NCI-H345 treated with DMSO at 0.1 percent for 48 hours (cell line): ENCODE results near the gene LDB2.

Experiments used
- DNase-seq: peaks from one replicate; lab custom pipeline; 2025; ENCODE audit not compliant: unreplicated experiment; lab: John Stamatoyannopoulos, UW

Gene LDB2

DNA sequence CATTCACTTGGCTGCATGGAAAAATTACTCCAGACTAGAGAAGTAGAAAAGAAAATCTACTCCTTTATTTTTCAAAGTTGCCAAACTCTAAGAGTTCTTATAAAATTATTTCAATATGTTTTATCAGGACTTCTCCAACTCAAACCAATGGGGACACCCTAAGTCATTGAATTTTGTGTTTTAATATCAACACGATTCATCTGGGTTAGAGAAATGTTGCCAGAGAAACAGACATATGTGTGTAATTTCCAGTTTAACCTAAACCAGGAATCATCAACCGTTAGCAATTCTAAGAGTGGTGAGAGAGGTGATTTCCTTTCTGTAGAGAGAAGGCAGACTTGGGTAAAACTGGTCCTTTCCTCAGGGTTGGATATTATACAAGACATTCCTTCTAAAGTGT, 291.8 kb downstream of the LDB2 start:
- DNase-seq: no peak

DNA sequence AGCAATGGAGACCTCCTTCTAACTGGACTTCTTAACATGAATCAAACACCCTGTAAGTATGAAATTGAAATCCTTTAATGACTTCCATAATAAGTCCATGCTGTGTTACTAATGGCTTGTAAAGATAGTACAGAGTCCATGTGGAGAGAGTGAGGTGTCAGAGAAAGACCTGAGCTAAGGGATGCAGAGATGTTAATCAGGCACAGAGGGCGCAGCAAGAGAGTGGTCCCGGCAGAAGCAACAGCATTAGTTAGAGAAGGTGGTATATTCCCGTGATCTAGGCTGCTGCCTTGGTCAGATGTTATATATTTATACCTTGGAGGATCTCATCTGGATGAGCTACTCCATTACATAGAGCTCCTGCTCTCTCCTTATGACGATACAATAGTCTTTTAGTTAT, 295.3 kb downstream of the LDB2 start:
- DNase-seq: no peak

DNA sequence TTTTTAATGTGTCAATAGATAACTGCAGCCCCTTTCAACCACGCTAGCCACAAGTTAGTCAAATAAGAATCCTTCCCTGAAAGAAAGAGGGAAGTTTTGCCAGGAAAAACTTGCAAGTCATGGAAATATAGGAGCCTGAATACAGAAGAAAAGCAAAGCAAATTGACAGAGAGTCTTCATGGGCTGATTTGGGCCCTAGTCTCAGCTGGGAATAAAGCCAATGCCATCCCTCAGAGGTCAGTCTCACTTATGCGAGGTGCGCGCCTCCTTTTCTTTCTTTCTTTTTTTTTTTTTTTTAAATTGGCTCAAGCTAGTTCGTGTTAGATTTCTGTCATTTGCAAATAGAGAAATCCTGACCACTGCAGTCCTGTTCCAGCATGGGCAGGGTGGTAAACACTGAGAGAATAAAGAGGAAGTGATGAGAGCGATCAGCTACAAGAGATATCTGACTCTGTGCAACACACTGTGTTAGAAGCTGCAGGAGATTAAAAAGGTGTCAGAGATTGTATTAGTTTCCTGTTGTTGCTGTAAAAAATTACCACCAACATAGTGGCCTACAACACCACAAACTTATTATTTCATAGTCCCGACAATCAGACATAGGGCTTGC, 299.7 kb downstream of the LDB2 start:
- no peak for DNase-seq

DNA sequence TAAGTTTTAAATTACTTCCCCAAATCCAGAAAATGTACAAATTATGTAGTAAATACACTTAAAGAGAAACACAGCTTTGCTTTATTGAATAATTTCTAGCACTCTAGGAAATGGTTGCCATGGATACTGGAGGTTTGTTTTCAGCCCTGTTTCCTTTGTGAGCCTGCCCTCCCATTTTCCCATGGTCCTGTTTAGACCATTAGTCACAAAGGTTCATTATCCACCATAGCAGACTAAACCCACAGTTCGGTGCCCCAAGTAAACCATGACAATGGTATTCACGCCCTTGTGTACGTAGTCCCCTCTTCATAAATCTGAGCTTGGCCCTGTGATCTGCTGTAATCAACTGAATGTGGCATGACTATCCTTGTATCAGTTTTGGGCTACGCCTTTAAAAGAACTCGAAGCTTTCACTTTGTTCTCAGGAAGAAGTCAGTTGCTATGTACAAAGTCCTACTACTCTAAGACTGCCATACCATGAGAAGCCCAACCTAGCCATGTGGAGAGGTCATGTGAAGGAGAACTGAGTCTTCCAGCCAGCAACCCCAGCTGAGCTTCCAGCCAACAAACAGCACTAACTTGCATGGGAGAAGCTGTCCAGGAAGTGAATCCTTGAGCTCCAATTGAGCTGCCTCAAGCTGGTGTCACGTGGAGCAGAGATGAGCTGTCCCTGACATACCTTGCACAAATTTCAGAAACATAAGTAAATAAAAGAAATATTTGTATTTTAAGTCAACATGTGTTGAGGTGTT, 300.4 kb downstream of the LDB2 start:
- no peak for DNase-seq

DNA sequence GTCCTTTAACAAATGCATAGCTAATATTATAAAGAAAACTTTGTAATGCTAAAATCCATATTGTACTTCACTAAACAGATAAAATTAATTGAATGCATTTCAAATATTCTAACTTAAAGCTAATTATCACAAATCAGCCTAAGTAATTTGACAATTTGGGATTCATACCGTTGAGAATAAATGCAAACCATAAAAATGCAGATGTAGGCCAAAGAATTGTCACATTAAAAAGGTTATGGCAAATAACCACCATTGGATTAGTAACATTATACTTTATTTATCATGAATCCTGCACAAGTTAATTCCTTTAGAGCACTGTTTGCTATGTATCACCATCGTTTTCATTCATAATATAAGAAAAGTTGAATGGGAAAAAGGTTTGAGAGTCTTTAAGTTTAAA, 301.0 kb downstream of the LDB2 start:
- no peak for DNase-seq

DNA sequence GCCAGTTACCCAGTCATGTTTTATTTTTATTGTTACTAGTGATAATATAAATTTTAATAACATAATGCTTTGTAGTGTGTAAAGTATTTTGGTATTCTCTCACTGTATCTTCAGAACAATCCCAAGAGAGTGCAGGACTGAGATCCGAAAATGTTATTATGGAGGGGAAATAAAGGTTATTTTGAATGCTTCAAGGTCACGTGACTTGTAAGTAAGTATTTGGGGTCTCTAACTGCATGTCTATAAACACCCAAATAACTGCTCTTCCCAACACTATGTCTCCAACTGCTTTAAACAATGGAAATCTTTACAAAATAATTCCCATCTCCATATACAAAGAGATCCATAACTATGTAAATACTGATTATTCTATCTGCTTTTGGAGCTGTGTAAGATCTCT, 302.2 kb downstream of the LDB2 start:
- DNase-seq: no peak

DNA sequence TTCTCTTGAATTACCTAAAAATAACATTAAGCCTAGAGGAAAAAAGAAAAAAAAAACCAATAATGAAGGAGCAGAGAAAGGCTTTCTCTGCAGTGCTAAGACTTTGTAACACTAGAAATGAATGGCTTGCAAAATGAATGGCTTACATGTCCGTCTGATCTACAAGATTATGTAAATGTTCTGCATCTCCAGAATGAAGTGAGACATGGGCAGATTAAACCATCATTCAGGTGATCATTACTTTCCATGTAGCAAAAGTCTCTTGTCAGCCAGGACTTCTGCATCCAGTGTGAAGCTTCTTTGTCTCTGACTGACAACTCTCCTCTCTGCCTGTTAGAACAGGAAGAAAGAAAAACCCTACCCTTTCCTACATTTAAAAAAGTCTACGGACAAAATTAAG, 304.3 kb downstream of the LDB2 start:
- no peak for DNase-seq

DNA sequence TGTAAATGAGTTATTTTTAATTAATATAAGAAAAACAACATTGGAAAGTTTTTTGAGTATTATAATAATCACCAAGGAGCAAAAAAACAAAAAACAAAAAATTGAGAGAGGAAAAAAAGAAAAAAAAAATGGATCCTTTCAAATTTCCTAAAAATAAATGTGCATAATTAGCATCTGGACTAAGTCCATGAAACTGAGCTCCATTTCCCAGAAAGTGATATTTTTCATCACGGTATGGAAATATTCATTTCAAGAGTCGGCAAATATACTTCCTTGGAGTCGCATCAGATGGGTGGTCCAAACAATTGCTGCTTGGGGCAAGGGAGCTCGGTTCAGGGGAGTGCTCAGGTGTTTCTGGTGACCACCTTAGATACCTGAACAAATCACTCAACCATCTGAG, 305.1 kb downstream of the LDB2 start:
- DNase-seq: no peak

DNA sequence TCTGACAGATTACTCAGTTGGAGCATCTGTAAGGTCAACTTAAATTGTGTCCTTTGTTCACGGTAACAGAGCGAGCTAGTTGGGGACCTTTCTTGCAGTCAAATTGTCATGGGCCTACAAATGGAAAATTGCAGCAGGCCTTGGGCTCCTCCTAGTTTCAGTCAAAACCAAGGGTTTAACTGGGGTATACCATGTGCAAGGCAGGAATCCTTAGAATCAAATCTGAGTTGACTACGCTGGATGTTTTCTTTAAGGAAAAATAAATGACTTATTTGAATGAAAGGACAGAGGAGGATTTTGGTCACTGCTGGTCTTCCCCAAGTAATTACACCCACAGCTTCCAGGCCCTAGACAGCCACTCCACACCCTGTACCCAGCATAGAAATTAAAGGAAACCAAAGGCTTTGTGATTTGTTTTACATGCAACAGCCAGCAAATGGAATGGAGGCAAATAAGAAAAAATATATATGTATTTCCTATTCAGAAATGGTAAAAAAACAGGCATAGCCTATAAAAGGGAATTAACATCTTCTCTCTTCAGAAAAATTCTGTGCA, 307.1 kb downstream of the LDB2 start:
- DNase-seq: no peak

DNA sequence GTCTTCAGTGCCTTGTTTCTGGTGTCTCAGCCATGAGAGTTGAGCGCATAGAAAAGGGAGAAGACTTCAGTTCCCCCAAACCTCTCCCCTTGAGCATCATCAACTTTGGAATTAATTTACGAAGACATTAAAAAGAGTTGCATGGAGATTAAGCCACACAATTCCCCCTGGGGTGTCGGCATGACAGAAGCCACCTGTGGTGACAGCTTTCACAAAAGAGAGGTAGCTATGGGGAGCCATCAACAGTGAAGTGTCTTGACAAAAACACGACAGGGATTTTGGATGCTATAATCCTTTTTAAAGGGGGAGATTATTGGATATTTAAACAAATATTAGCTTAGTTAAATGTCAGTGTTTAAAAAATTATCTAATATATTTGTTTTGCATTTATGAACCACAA, 307.6 kb downstream of the LDB2 start:
- DNase-seq: no peak

DNA sequence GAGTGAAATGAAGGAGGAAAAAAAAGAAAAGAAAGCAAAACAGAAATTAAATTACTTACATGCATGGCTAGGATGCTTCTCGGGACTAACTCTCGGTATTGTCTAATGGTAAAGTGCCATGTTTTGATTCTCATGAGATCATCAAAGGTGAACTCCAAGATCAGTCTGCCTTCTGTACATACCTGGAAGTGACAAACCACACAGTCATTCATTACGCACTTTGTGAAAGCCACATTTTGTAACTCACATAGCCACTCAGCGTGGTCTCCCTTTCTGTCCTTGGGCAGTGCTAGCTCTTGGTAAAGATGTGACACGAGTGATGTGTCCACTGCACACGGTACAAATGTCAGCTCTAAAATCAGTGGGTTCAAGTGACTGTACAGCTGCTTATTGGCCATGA, 309.8 kb downstream of the LDB2 start:
- no peak for DNase-seq

DNA sequence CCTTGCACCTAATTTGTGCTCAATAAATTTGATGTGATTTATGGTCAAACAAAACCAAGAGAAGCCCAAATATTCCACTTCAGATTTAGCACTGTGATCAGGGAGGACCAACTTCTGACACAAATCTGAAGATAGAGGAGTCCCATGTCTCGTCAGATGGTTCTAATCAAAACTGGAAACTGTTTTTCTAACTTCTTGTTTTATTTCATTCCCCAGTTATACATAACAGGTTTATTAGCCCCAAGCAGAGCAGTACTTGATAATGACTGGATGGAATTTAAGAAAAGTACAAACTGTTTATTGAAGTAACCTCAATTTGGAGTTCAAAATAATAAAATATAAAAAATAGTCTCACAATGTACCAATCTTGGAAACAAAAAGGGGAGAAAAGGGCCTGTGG, 310.3 kb downstream of the LDB2 start:
- no peak for DNase-seq

DNA sequence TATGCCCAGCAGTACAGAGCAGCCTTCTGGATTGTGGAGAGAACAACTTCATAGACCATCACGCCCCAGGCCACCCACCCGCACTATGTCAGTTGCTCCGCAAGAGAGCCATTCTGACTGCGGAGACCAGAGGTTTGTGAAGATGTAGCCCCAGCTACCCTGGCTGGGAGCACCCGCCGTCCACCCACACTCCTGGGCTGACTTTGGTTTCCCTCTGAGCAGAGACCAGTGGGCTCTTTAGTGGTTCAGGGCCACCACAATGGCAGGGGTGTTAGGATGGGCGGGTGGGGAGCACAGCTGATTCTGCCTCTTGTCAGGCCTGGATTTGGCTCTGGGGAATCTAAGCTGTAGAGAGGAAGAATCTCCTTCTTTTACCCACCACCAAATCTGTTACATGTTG, 313.4 kb downstream of the LDB2 start:
- DNase-seq: no peak

DNA sequence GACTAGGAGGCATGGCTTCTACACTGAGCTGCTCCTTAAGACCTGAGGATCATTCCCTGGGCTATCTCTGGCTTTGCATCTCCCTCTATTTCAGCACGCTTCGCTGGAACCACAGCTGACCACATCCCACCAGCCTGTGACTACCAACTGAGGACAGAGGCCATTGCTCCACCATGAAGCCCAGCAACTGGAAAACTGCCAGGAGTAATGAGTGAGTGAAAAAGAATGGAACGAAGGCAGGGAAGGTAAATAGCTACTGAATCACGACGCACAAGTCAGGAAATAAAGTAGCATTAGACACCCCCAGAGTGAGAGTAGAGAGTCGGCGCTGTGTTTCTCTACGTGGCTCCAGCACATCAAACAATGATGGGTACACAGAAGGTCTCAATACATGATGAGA, 314.7 kb downstream of the LDB2 start:
- no peak for DNase-seq

DNA sequence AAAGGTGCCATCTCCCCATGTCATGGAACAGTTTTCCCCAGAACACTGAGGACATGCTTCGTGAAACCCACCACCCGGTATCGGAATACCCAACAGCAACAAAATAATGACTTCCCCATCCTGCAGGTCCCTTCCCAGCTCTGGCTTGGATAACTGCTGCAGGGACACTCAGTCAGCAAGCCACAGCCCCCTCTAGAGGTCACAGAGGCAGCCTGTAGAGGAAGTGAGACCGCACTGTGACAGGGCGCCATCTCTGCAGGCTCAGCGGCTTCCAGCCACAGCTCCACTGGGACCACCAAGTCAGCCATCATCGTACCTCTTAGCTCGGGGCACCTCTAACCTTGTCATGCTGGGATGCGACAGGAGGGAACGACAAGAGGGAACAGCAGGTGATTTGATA, 315.9 kb downstream of the LDB2 start:
- DNase-seq: no peak

DNA sequence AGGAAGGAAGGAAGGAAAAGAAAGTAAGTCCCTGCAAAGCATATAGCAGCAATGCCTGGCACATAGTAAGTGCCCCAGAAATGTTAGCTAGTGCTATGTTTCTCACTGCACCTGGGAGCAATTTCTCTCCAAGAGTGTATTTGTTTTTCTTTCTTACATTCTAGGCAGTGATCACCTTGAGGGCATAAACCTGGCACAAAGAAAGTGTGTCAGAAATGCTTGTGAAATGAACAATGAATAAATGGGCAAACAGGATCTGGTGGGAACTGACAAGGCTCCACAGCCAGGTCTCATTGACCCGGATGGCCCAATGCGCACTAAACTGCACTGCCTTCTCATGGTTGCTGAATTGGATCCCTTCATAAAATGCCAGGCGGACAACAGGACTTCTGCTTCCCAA, 316.4 kb downstream of the LDB2 start:
- DNase-seq: no peak

DNA sequence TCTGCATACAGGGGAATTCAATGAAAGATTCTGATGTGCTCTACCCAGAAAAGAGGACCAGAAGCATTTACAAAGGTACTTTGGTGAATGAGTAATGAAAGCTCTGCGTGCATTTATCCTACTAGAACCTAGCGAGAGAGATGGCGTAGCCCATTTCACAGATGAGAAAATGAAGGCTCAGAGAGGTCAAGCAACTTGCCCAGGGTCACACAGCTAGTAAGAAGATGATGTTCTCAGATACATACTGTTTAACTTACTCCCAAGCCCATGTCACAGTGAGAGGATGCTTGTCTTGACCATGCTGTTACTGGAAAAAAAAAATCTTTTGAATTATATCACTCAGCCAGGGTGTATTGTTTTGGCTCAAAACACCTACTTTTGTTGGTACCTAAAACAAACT, 317.3 kb downstream of the LDB2 start:
- no peak for DNase-seq

DNA sequence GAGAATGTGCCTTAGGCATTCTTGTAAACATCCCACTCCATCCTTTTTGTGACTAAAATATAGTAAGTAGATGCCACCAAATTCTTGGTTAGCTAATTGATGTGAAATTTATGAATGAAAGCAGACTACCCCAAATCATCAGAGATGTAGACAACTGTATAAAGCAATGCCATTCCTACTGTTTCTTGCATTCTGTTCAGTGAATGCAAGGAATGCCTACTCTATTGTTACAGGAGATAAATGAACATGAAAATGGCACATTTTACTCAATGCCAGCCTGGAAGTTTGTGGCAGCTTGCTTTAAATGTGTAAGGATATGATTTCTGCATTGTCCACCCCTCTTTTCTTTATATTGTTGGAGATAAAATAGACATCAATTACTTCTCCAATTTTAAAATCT, 317.9 kb downstream of the LDB2 start:
- DNase-seq: no peak

DNA sequence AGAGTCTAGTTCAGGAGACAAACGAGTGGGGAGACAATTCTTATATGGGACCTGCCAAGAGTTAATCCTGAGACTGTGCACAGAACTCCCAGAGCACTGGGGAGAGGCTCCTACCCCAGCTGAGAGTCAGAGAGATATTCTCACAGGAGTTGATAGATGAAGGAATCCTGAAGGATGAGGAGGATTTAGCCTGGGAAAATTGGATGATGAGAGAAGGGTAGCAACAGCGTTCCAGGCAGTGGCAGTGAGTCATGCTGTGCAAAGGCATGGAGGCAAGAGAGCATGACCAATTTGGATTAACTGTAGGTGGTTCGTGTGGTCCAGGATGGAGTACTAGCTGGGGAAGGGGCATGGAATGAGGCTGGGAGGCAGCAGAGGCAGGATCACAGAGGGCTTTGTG, 318.6 kb downstream of the LDB2 start:
- no peak for DNase-seq

DNA sequence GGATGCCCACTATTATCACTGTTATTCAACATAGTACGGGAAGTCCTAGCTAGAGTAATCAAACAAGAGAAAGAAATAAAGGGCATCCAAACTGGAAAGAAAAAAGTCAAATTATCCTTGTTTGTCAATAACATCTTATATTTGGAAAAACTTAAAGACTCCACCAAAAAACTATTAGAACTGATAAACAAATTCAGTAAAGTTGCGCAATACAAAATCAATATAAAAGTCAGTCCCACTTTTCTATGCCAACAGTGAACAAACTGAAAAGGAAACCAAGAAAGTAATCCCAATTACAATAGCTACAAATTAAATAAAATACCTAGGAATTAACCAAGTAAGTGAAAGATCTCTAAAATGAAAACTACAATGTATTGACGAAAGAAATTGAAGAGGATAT, 321.3 kb downstream of the LDB2 start:
- no peak for DNase-seq

DNA sequence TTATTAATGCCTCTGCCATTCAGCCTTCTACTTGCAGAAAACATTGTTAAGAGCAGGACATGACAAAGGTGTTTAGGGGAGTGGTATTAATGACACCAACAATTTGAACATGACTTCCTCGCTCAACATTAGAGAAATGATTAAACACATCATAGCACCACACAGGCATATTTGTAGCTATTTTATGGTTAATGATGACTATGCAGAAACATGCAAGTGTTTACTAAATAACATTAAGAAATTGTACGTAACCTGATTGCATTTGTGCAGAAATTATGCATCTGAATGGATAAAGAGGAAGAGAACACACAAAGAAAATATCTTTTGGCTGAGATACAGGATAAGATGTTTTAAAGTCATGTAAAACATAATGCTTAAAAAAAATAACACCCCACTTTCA, 323.5 kb downstream of the LDB2 start:
- DNase-seq: no peak

DNA sequence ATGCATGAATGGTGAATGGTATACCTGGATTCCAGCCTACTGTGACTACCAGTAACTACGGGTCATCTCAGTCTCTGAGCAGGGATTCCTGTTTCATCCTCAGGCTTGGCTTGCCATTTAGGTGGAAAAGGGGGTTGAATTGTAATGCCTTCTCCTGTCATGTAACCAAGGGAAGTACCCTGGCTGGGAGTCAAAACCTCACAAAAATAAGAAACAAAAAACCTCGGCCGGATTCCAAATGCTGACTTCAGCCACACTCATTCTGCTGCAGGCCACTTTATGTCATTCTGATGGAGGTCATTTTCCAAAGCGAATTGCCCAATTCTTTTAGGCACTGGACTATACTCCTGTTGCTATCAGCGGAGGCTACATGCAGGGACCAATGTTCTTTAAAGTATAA, 324.7 kb downstream of the LDB2 start:
- no peak for DNase-seq

DNA sequence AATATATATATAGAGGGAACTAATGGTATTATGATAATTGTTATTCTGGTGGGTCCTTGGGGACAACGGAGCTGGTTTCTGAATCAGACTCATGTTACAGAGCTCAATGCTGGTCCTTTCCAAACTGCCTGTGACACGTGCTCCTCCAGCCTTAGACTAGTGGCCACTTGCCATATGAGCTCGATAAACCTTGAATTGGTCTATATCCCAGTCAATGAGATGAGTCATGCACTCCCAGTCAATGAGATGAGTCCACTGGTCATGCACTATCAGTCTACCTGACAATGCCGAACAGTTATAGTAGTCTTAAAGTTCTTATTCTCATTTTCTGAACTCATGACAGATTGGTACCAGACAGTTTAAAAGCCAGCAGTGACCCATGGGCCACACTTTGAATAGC, 325.2 kb downstream of the LDB2 start:
- no peak for DNase-seq
